Stimulated activated CD4-positive, alpha-beta T cell treated with anti-CD3 and anti-CD28 coated beads, Interleukin-4, amount 100 ng/mL, for 24 hours (primary cell): ENCODE measurements around the gene SSBP1.
"Not testable (repeated sequence)": the region's sequence is repeated elsewhere in the genome, so short reads cannot be mapped to it uniquely, and the experiment has no call there.

Source experiments
- DNase-seq: peaks from one replicate; pipeline ENCODE4 v3.0.0-alpha.2; 2020

The SSBP1 gene

GRCh38 chr7:141709749-141710148 is 28.4 kb upstream of the SSBP1 start:
- no peak for DNase-seq

DNA sequence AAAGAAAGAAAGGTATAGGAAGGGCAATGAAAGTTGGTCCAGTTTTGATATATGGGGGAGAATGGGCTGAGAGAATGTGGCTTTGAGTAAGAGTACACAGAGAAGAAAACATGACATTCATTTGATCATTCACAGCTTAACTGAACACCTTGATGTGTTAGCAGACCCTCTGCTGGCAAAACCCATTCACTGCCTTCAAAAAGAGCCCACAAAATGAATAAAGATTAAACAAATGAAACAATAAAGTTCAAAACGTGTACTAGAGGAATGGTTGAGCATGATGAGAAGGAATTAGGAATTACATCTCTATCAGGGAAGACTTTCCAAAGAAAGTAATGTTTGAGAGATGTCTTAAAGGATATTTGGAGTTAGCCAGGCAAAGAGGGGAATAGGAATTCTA is 27.9 kb upstream of the SSBP1 start:
- no peak for DNase-seq

GRCh38 chr7:141712603-141713255 is 25.4 kb upstream of the SSBP1 start:
- DNase-seq, result no peak

DNA sequence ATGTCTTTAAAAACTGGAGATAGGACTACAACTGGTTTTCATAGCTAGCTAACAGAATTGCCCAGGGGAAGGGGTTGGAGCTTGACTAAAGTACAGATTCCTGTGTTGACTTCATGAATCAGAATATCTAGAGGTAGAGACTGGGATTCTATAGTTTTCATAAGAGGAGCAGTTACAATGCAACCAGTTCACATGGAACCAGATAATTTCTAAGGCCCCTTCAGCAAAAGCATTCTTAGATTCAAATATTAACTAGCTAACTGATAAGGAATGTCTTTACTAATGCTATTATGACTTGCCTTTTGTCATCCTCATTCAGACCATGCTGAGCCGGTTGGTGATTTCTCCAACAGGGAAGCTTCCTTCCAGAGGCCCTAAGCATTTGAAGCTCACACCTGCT is 24.3 kb upstream of the SSBP1 start:
- DNase-seq, result no peak

GRCh38 chr7:141714571-141714970 is 23.6 kb upstream of the SSBP1 start:
- DNase-seq, result no peak

DNA sequence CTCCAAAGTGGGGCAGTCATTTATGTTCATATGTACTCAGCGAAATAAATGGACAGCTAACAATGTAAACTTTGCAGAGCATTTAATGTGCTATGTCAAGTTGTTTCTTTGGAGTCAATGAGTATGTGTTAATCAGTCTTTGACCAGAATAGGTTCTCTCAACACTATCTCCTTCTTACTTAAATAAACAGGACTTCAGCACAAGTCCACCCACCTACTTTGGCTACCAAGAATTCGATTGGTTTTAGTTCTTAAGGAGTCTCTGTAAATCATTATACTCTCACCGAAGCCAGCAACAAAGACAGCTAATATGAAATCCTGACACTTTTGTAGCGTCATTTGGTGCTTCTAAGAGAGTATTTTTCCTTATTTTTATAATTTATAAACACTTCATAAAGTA is 23.1 kb upstream of the SSBP1 start:
- no peak for DNase-seq

DNA sequence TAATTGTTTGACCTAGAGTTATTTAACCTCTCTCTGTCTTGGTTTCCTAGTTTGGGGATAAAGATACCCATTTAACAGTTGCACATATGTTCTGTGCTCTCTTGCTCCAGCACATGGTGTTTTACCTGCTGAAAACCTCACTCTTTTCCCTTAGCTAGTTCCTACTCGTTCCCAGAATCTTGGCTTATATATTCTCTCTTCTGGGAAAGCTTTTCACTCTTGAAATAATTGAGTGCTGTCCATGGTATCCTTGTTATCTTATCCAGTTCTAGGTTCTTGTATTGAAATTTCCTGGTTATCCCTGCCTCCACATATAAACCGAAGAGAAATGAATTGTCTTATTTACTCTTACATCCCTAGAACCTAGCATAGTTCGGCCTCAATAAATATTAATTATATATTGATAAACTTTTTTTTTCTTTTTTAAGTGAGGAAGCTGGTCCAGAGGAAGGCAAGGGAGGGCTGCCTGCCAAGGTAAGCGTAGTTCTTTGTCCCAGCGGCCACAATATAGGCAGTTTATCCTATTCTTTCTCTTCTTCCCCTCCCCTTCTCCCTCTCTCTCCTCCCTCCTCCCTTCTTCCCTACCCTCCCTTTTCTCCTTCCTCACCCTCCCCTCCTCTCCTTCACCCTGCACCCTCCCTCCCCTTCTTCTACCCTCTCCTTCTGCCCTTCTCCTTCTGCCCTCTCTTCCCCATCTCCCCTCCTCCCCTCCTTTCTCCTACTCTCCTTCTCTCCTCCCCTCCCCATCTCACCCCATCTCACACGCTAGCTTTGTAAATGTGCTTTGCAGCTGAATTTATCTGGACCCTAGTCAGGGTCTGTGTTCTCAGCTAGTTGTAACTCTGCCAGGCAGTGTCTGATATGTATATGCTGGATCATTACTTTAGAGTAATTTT is 22.1 kb upstream of the SSBP1 start:
- DNase-seq, result no peak

- no peak for DNase-seq
Observed at GRCh38 chr7:141717450-141717849, 20.7 kb upstream of the SSBP1 start.

GRCh38 chr7:141722529-141722928 is 15.6 kb upstream of the SSBP1 start:
- DNase-seq, result no peak

GRCh38 chr7:141729020-141729419 is 9.1 kb upstream of the SSBP1 start:
- DNase-seq, result no peak

GRCh38 chr7:141731476-141732149 is 6.5 kb upstream of the SSBP1 start:
- DNase-seq, result no peak

GRCh38 chr7:141737118-141737835 is 881 bp upstream of the SSBP1 start:
- no peak for DNase-seq

DNA sequence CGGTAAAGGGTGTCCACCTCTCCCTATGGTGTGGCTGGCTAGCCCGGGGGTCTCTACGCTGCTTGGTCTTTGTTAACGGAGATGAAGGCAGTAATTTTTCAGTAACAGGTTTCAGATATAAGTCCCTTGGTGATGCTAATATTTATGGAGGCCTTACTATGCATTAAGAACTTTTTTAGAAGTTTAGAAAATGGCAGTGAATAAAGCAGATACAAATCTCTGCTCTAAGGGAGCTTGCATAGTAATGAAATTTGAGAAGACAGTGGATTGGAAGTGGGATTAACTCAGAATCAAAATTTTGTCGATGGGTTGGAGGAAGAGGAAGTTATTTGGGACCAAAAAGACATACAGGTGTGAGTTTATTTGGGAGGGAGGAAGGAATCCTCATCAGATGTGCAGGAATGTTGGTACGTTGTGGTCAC is 445 bp downstream of the SSBP1 start:
- no peak for DNase-seq

- DNase-seq, result no peak
Observed at GRCh38 chr7:141739250-141739649, 1.1 kb downstream of the SSBP1 start.

GRCh38 chr7:141742229-141742628 is 4.1 kb downstream of the SSBP1 start:
- no peak for DNase-seq

DNA sequence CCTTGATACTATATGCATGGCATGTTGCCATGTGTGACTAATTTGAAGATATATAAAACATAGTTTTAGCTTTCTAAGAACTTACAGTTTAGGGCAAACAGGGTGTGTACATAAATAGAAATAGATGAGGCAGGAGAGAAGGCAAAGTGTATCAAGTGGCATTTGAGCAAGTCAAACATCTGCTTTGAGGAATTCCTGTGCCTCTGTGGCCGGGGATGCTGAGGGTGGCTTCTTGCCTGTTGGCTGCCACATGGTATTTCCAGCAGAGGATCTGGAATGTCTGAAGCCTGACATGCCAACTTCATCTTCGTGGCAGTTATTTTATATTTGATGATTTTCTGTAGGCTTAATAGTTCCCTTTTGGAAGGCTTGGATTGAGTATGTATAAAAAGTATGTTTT is 6.0 kb downstream of the SSBP1 start:
- no peak for DNase-seq

GRCh38 chr7:141748396-141748795 is 10.2 kb downstream of the SSBP1 start:
- DNase-seq, result no peak

DNA sequence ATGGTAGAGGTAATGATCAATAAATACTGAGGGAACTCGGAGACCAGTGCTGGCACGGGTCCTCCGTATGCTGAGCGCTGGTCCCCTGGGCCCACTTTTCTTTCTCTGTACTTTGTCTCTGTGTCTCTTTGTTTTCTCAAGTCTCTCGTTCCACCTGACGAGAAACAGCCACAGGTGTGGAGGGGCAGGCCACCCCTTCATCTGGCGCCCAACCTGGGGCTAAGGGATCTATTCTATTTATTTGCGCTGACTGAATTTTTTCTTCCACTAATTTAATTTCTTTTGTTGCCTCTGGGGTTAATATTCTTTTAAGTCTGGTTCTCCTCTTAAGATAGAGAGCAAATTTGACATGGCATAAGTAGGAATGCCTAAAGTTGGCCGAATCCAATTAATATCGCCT is 13.7 kb downstream of the SSBP1 start:
- DNase-seq, result not testable (repeated sequence)

- no peak for DNase-seq
Observed at GRCh38 chr7:141752634-141753033, 14.5 kb downstream of the SSBP1 start.

DNA sequence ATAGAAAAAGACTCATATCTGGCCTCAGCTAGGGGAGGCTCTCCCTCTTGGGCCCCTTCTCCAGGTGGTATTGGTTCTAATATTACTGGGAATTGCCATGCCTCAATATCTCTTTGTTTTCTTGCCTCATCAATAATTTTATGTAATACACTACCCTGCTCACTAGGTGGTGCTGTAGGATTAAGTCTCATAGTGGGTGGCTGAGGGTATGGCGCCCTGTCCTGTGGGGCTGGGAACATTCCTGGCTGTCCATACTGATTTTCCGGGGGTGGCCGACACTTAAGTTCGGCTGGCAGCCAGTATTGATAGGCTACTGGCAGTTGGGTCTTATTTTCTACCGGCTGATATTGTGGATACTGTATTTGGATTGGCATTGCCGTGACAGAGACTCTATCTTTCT is 16.8 kb downstream of the SSBP1 start:
- no peak for DNase-seq

GRCh38 chr7:141763797-141764196 is 25.6 kb downstream of the SSBP1 start, which contains the start of gene TAS2R3:
Gene TAS2R3, plus strand, starts transcription at chr7:141764097. Its CDS starts 62 bp downstream, at chr7:141764159.
- no peak for DNase-seq

GRCh38 chr7:141770083-141770583 is 32.0 kb downstream of the SSBP1 start:
- DNase-seq, result not testable (repeated sequence)

- no peak for DNase-seq
Observed at GRCh38 chr7:141776374-141776773, 38.2 kb downstream of the SSBP1 start, which contains the start of gene TAS2R4. Gene TAS2R4, plus strand, starts transcription at chr7:141776674. Its CDS starts 1,815 bp downstream, at chr7:141778489.
